ENCODE measurements around the gene KCNIP4.
"Not testable (repeated sequence)": the region's sequence is repeated elsewhere in the genome, so short reads cannot be mapped to it uniquely, and the experiment has no call there.

KCNIP4 gene

GRCh38 chr4:20832826-20833225 is 1115.7 kb downstream of the KCNIP4 start:
- Histone ChIP-seq H3K27me3 (ENCODE audit: control insufficient read depth, insufficient read depth, low read length) (no peaks in the 10 kb centered on the region), H3K9me3 (ENCODE audit: control insufficient read depth, insufficient read depth, low read length) (no peaks in the 10 kb centered on the region), H3K4me3 (ENCODE audit: low read length) (no peak overlapping the region), H3K4me1 (ENCODE audit: control insufficient read depth, insufficient read depth, low read length) (no peaks in the 10 kb centered on the region), H3K36me3 (ENCODE audit: control insufficient read depth, insufficient read depth, low read length) (no peaks in the 10 kb centered on the region), H3K27ac (ENCODE audit: low read length) (no peak overlapping the region)
- no CpG with 5 or more reads among the region's 3 CpGs for WGBS (ENCODE audit: insufficient coverage, insufficient read length)
- DNase-seq (ENCODE audit: low read depth, low spot score), result no peak

GRCh38 chr4:20831746-20832145 is 1116.8 kb downstream of the KCNIP4 start:
- Histone ChIP-seq H3K27me3 (ENCODE audit: control insufficient read depth, insufficient read depth, low read length) (no peaks in the 10 kb centered on the region), H3K27ac (ENCODE audit: low read length) (no peak overlapping the region), H3K36me3 (ENCODE audit: control insufficient read depth, insufficient read depth, low read length) (no peaks in the 10 kb centered on the region), H3K4me3 (ENCODE audit: low read length) (no peak overlapping the region), H3K9me3 (ENCODE audit: control insufficient read depth, insufficient read depth, low read length) (no peaks in the 10 kb centered on the region), H3K4me1 (ENCODE audit: control insufficient read depth, insufficient read depth, low read length) (no peaks in the 10 kb centered on the region)
- WGBS (ENCODE audit: insufficient coverage, insufficient read length), result no CpG with 5 or more reads among the region's 1 CpG
- DNase-seq (ENCODE audit: low read depth, low spot score), result no peak

- DNase-seq (ENCODE audit: low read depth, low spot score), result no peak
- H3K27ac ChIP-seq (ENCODE audit: low read length), result no peak overlapping the region
- no peaks in the 10 kb centered on the region for H3K4me1 ChIP-seq (ENCODE audit: control insufficient read depth, insufficient read depth, low read length)
- no peaks in the 10 kb centered on the region for H3K9me3 ChIP-seq (ENCODE audit: control insufficient read depth, insufficient read depth, low read length)
- H3K36me3 ChIP-seq (ENCODE audit: control insufficient read depth, insufficient read depth, low read length), result no peaks in the 10 kb centered on the region
- WGBS (ENCODE audit: insufficient coverage, insufficient read length), result no CpG with 5 or more reads among the region's 5 CpGs
- no peak overlapping the region for H3K4me3 ChIP-seq (ENCODE audit: low read length)
- no peaks in the 10 kb centered on the region for H3K27me3 ChIP-seq (ENCODE audit: control insufficient read depth, insufficient read depth, low read length)
These were observed 1118.8 kb downstream of the KCNIP4 start for GRCh38 chr4:20829617-20830357.

- no peaks in the 10 kb centered on the region for H3K9me3 ChIP-seq (ENCODE audit: control insufficient read depth, insufficient read depth, low read length)
- WGBS (ENCODE audit: insufficient coverage, insufficient read length), result no CpG with 5 or more reads among the region's 3 CpGs
- DNase-seq (ENCODE audit: low read depth, low spot score), result no peak
- no peaks in the 10 kb centered on the region for H3K27me3 ChIP-seq (ENCODE audit: control insufficient read depth, insufficient read depth, low read length)
- no peak overlapping the region for H3K4me3 ChIP-seq (ENCODE audit: low read length)
- no peaks in the 10 kb centered on the region for H3K36me3 ChIP-seq (ENCODE audit: control insufficient read depth, insufficient read depth, low read length)
- no peak overlapping the region for H3K27ac ChIP-seq (ENCODE audit: low read length)
- H3K4me1 ChIP-seq (ENCODE audit: control insufficient read depth, insufficient read depth, low read length), result no peaks in the 10 kb centered on the region
These were observed 1123.1 kb downstream of the KCNIP4 start for GRCh38 chr4:20825505-20825904.

GRCh38 chr4:20816287-20816686 is 1132.3 kb downstream of the KCNIP4 start:
- H3K9me3 ChIP-seq (ENCODE audit: control insufficient read depth, insufficient read depth, low read length), result no peaks in the 10 kb centered on the region
- H3K36me3 ChIP-seq (ENCODE audit: control insufficient read depth, insufficient read depth, low read length), result no peaks in the 10 kb centered on the region
- H3K4me1 ChIP-seq (ENCODE audit: control insufficient read depth, insufficient read depth, low read length), result no peaks in the 10 kb centered on the region
- H3K27ac ChIP-seq (ENCODE audit: low read length), result no peak overlapping the region
- H3K27me3 ChIP-seq (ENCODE audit: control insufficient read depth, insufficient read depth, low read length), result no peaks in the 10 kb centered on the region
- WGBS (ENCODE audit: insufficient coverage, insufficient read length), result no CpG with 5 or more reads among the region's 5 CpGs
- H3K4me3 ChIP-seq (ENCODE audit: low read length), result no peak overlapping the region
- no peak for DNase-seq (ENCODE audit: low read depth, low spot score)

GRCh38 chr4:20813700-20814099 is 1134.9 kb downstream of the KCNIP4 start:
- H3K4me3 ChIP-seq (ENCODE audit: low read length), result no peak overlapping the region
- no peaks in the 10 kb centered on the region for H3K27me3 ChIP-seq (ENCODE audit: control insufficient read depth, insufficient read depth, low read length)
- H3K4me1 ChIP-seq (ENCODE audit: control insufficient read depth, insufficient read depth, low read length), result peaks cover 2% of the 10 kb centered on the region; the same call in 1 of the 2 replicates
- no peak for DNase-seq (ENCODE audit: low read depth, low spot score)
- no peaks in the 10 kb centered on the region for H3K9me3 ChIP-seq (ENCODE audit: control insufficient read depth, insufficient read depth, low read length)
- no peak overlapping the region for H3K27ac ChIP-seq (ENCODE audit: low read length)
- no CpG with 5 or more reads among the region's 1 CpG for WGBS (ENCODE audit: insufficient coverage, insufficient read length)
- no peaks in the 10 kb centered on the region for H3K36me3 ChIP-seq (ENCODE audit: control insufficient read depth, insufficient read depth, low read length)

GRCh38 chr4:20809812-20810211 is 1138.8 kb downstream of the KCNIP4 start:
- peaks cover 2% of the 10 kb centered on the region; the same call in 1 of the 2 replicates for H3K4me1 ChIP-seq (ENCODE audit: control insufficient read depth, insufficient read depth, low read length)
- H3K27ac ChIP-seq (ENCODE audit: low read length), result no peak overlapping the region
- no CpG with 5 or more reads among the region's 4 CpGs for WGBS (ENCODE audit: insufficient coverage, insufficient read length)
- no peaks in the 10 kb centered on the region for H3K36me3 ChIP-seq (ENCODE audit: control insufficient read depth, insufficient read depth, low read length)
- peak; percentile 27 for DNase-seq (ENCODE audit: low read depth, low spot score)
- H3K9me3 ChIP-seq (ENCODE audit: control insufficient read depth, insufficient read depth, low read length), result no peaks in the 10 kb centered on the region
- no peaks in the 10 kb centered on the region for H3K27me3 ChIP-seq (ENCODE audit: control insufficient read depth, insufficient read depth, low read length)
- no peak overlapping the region for H3K4me3 ChIP-seq (ENCODE audit: low read length)

GRCh38 chr4:20805716-20806115 is 1142.9 kb downstream of the KCNIP4 start:
- WGBS (ENCODE audit: insufficient coverage, insufficient read length), result no CpG with 5 or more reads among the region's 1 CpG
- no peaks in the 10 kb centered on the region for H3K36me3 ChIP-seq (ENCODE audit: control insufficient read depth, insufficient read depth, low read length)
- no peak overlapping the region for H3K27ac ChIP-seq (ENCODE audit: low read length)
- H3K4me1 ChIP-seq (ENCODE audit: control insufficient read depth, insufficient read depth, low read length), result peaks cover 2% of the 10 kb centered on the region; the same call in 1 of the 2 replicates
- no peak overlapping the region for H3K4me3 ChIP-seq (ENCODE audit: low read length)
- no peak for DNase-seq (ENCODE audit: low read depth, low spot score)
- H3K9me3 ChIP-seq (ENCODE audit: control insufficient read depth, insufficient read depth, low read length), result no peaks in the 10 kb centered on the region
- no peaks in the 10 kb centered on the region for H3K27me3 ChIP-seq (ENCODE audit: control insufficient read depth, insufficient read depth, low read length)

- H3K27ac ChIP-seq (ENCODE audit: low read length), result no peak overlapping the region
- no peak overlapping the region for H3K4me3 ChIP-seq (ENCODE audit: low read length)
- no CpG with 5 or more reads among the region's 2 CpGs for WGBS (ENCODE audit: insufficient coverage, insufficient read length)
- no peaks in the 10 kb centered on the region for H3K27me3 ChIP-seq (ENCODE audit: control insufficient read depth, insufficient read depth, low read length)
- H3K4me1 ChIP-seq (ENCODE audit: control insufficient read depth, insufficient read depth, low read length), result no peaks in the 10 kb centered on the region
- no peaks in the 10 kb centered on the region for H3K36me3 ChIP-seq (ENCODE audit: control insufficient read depth, insufficient read depth, low read length)
- H3K9me3 ChIP-seq (ENCODE audit: control insufficient read depth, insufficient read depth, low read length), result no peaks in the 10 kb centered on the region
- no peak for DNase-seq (ENCODE audit: low read depth, low spot score)
These were observed 1160.5 kb downstream of the KCNIP4 start for GRCh38 chr4:20787940-20788665.

- not testable (repeated sequence) for H3K4me1 ChIP-seq (ENCODE audit: control insufficient read depth, insufficient read depth, low read length); H3K9me3 ChIP-seq (ENCODE audit: control insufficient read depth, insufficient read depth, low read length); H3K4me3 ChIP-seq (ENCODE audit: low read length); H3K27ac ChIP-seq (ENCODE audit: low read length); DNase-seq (ENCODE audit: low read depth, low spot score); H3K27me3 ChIP-seq (ENCODE audit: control insufficient read depth, insufficient read depth, low read length); H3K36me3 ChIP-seq (ENCODE audit: control insufficient read depth, insufficient read depth, low read length)
- no CpG with 5 or more reads among the region's 1 CpG for WGBS (ENCODE audit: insufficient coverage, insufficient read length)
These were observed 1165.4 kb downstream of the KCNIP4 start for GRCh38 chr4:20783134-20783533.
